Panc1 (cell line): ENCODE data around the gene AFF2. TPM values are rescaled to one million over a fixed set of nuclear protein-coding genes. Genes with fewer than 3 reads are reported as not detected.

ENCODE experiments used
- ATAC-seq: fragments of 200-7000 bp; cut with Tn5 transposase; 2 replicates; pipeline ENCODE4 v1.9.1; 2020; ENCODE audit warnings: mild to moderate bottlenecking, moderate library complexity
- BruUV-seq: library from RNA; stranded (reverse); fragments of 400-500 nt; replicated peaks from 2 replicates; lab custom pipeline; 2021; lab: Mats Ljungman, UMichigan
- CTCF ChIA-PET: fragments of 300-600 bp; sonication (Branson Sonifier 250); formaldehyde crosslinking; loops from one replicate; lab custom pipeline; 2022; ENCODE audit warnings: antibody characterized with exemption; lab: Charles Lee
- POLR2A ChIA-PET: fragments of 300-600 bp; sonication (Branson Sonifier 250); formaldehyde crosslinking; loops from one replicate; lab custom pipeline; 2022; ENCODE audit warnings: antibody characterized with exemption; lab: Charles Lee
- DNase-seq: peaks from one replicate; pipeline ENCODE4 v3.0.0-alpha.2; 2010; ENCODE audit warnings: low read depth, low spot score
- H3K27ac ChIP-seq: 2 replicates; pipeline ENCODE4 v1.5.1; 2011; ENCODE audit warnings: mild to moderate bottlenecking, low read length, inconsistent platforms
- H3K27me3 ChIP-seq: fragments of 200-500 bp; sonication (Bioruptor generic); 2 replicates; pipeline ENCODE4 v1.6.0; 2014; ENCODE audit warnings: low read length, inconsistent platforms; ENCODE audit not compliant: control insufficient read depth, insufficient read depth
- H3K36me3 ChIP-seq: fragments of 200-500 bp; sonication (Bioruptor generic); 2 replicates; pipeline ENCODE4 v1.5.1; 2014; ENCODE audit warnings: inconsistent platforms, mild to moderate bottlenecking, low read length, moderate library complexity; ENCODE audit not compliant: control insufficient read depth, insufficient read depth
- H3K4me1 ChIP-seq: 2 replicates; pipeline ENCODE4 v1.5.1; 2011; ENCODE audit warnings: inconsistent platforms, mild to moderate bottlenecking, low read length, moderate library complexity; ENCODE audit not compliant: control insufficient read depth, insufficient read depth
- H3K4me3 ChIP-seq, 2 experiments: 2 replicates each; pipeline ENCODE4 v1.5.1; 2011 to 2012; ENCODE audit warnings: low read depth in 2 of 2, low read length in 2 of 2, mild to moderate bottlenecking in 2 of 2, inconsistent platforms in 1 of 2, moderate library complexity in 1 of 2
- H3K9me3 ChIP-seq: fragments of 200-500 bp; sonication (Bioruptor generic); 2 replicates; pipeline ENCODE4 v1.5.1; 2014; ENCODE audit warnings: low read depth, mild to moderate bottlenecking, inconsistent platforms, low read length, moderate library complexity; ENCODE audit not compliant: control insufficient read depth, insufficient read depth
- CTCF ChIP-seq: fragments of 450-650 bp; IDR thresholded peaks from 2 replicates; pipeline ENCODE4 v1.5.1; 2017; ENCODE audit warnings: mild to moderate bottlenecking
- POLR2AphosphoS5 ChIP-seq: IDR thresholded peaks from 2 replicates; pipeline ENCODE4 v1.6.1; 2012; ENCODE audit warnings: mild to moderate bottlenecking, low read depth, low read length, moderate library complexity
- REST ChIP-seq, 2 experiments: IDR thresholded peaks; 2 replicates each; pipeline ENCODE4 v1.6.1; 2011 to 2012; ENCODE audit warnings: low read depth in 2 of 2, control low read depth in 1 of 2, low read length in 1 of 2, mild to moderate bottlenecking in 1 of 2, moderate library complexity in 1 of 2; ENCODE audit not compliant: insufficient read depth in 1 of 2
- SIN3A ChIP-seq: IDR thresholded peaks from 2 replicates; pipeline ENCODE4 v1.6.1; 2012; ENCODE audit warnings: low read depth, mild to moderate bottlenecking, low read length, moderate library complexity, borderline replicate concordance; ENCODE audit not compliant: insufficient read depth
- TCF7L2 ChIP-seq: IDR thresholded peaks from 2 replicates; pipeline ENCODE4 v1.6.1; 2011; ENCODE audit warnings: mild to moderate bottlenecking, low read depth, low read length, inconsistent platforms
- in situ Hi-C: cut with HindIII; loops from 2 replicates; pipeline ENCODE4 v1.10.0; 2016; ENCODE audit warnings: low sequenced_read_pairs, low pct_unique_long_range_greater_than_20kb
- intact Hi-C: fragments of 100-400 bp; cut with micrococcal nuclease; formaldehyde crosslinking; loops from one replicate; pipeline ENCODE4 v1.10.0; 2022; ENCODE audit not compliant: unreplicated experiment
- total RNA-seq: library from RNA; stranded (reverse); gene quantifications from one replicate; pipeline ENCODE4 v1.2.1, GENCODE V29; 2021; ENCODE audit not compliant: unreplicated experiment

Gene AFF2
- total RNA-seq, 1 experiment from 2014 or later, result 0.05 TPM

- in situ Hi-C loops, result no loop called here
- Histone ChIP-seq H3K4me3 (no peak overlapping the region), H3K4me1 (no peaks in the 10 kb centered on the region), H3K27me3 (no peaks in the 10 kb centered on the region), H3K9me3 (no peaks in the 10 kb centered on the region), H3K27ac (no peak overlapping the region), H3K36me3 (no peaks in the 10 kb centered on the region)
- POLR2A ChIA-PET, result no interaction called here
- TF ChIP-seq SIN3A (no peak), TCF7L2 (no peak), CTCF (no peak), POLR2AphosphoS5 (no peak), REST (IDR thresholded peaks at IDR 0.05; ENCODE audit: insufficient read depth in 1 of 2, low read depth in 2 of 2, low read length in 1 of 2) (no peak)
- no peak for ATAC-seq
- CTCF ChIA-PET, result no interaction called here
- intact Hi-C loops, result no loop called here
- BruUV-seq, result no TSS peak
- DNase-seq, result no peak
These were observed 88.4 kb downstream of the AFF2 start for GRCh38 chrX:148588649-148589310.

- in situ Hi-C loops, result no loop called here
- no peak for DNase-seq
- Histone ChIP-seq H3K27ac (no peak overlapping the region), H3K9me3 (no peaks in the 10 kb centered on the region), H3K4me1 (no peaks in the 10 kb centered on the region), H3K36me3 (no peaks in the 10 kb centered on the region), H3K27me3 (no peaks in the 10 kb centered on the region), H3K4me3 (no peak overlapping the region)
- intact Hi-C loops, result no loop called here
- ATAC-seq, result no peak
- ChIA-PET CTCF (no interaction called here), POLR2A (no interaction called here)
- TF ChIP-seq POLR2AphosphoS5 (no peak), CTCF (no peak), SIN3A (no peak), REST (IDR thresholded peaks at IDR 0.05; ENCODE audit: insufficient read depth in 1 of 2, low read depth in 2 of 2, low read length in 1 of 2) (no peak), TCF7L2 (no peak)
- no TSS peak for BruUV-seq
These were observed 92.2 kb downstream of the AFF2 start for GRCh38 chrX:148592595-148592994.
